GM19455 (cell line): ENCODE data around the gene FAM234B.

Experiments
- ATAC-seq: cut with Tn5 transposase; IDR thresholded peaks from one replicate; pipeline ENCODE4 v1.9.1; 2021; ENCODE audit not compliant: unreplicated experiment

FAM234B gene

DNA sequence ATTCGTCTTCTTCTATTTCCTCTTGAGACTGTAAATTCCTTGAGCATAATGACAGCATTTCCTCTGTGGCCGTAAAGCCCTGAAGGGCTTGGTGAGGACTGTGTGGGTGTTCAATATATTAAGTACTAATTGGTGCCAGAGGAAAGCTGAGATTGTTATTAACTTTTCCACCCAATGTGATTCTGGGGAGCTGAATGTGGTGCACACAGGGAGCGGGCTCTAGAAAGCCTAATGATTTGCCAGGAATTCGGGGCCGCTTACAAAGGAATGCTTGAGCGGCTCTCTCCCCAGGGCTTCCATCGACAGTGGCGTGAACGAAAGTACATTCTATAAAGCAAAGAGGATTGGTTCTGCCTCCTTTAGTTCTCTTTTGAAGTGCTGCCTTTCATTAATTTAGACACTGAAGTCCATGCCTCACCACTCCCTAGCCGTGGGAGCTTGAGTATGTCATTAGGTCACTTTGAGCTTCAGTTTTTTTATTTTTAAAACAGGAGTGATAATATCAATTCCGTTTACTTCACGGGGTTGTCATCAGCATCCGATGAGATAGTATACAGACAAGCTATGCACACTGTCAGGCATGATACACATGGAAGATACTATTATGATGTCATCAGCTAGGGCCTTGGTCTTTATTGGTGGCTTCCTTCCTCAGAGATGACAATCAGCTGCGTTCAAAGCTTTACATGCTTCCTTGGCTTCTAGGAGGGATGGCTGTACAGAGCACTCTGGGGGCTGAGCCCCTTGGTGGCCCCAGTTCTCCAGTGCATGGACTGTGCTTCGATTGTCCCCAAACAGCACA is 70.3 kb downstream of the FAM234B start:
- ATAC-seq, result no peak

DNA sequence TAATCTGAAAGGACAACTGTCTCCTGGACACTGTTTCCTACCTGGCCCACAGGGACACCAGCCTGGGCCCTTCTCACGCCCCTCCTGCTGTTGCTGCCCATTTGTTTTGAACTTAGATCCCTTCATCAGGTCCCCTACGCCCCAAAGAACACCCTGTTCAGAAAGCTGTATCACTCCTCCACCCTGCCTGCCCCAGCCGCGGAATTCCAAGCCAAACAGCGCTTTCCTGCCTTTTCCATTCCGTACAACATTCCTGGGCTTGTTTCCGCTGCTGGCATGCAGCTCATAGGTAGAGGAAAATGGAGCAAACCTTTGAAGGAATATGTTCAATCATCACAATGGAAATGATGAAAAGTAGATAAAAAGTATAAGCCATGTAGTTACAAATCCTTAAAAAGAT is 72.1 kb downstream of the FAM234B start:
- ATAC-seq, result no peak

- ATAC-seq, result no peak
These were observed 72.8 kb downstream of the FAM234B start for GRCh38 chr12:13117029-13117428.

DNA sequence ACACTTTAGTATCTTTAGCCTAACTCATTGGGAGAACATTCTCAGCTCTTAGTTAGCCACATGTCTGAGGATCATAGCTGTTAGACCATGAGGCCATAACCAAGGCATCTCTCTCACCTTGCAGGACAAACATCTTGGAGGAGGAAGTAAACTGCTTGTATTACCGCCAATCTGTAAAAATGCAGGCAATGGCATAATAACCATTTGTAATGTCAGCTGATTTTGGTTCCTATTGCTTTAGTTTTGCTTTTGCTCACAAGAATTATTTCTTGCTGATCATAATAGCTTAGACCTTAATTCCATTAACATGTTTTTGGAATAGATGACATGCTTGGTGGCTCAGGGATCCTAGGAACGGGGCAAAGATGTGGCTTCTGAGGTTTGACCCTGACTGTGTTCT is 75.6 kb downstream of the FAM234B start:
- no peak for ATAC-seq

- no peak for ATAC-seq
These were observed 76.2 kb downstream of the FAM234B start for GRCh38 chr12:13120413-13120812.

DNA sequence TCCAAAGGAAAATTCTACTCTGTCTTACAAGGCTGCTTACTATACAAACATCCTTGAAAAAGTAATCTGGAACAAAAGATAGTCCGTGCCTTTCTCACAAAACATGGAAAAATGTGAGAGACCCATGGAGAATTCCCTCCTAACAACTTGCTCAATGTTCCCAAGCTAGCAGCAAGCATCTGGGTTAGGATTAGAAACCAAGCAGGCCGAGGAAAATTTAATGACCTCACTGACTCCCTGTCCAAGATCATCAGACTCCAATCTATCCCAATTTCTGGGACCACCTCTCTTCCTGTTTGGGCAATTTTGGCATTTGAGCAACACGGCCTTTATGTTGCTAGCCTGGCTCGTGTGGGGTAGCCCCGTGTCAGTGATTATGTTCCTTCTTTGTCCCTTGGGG is 77.4 kb downstream of the FAM234B start:
- no peak for ATAC-seq

DNA sequence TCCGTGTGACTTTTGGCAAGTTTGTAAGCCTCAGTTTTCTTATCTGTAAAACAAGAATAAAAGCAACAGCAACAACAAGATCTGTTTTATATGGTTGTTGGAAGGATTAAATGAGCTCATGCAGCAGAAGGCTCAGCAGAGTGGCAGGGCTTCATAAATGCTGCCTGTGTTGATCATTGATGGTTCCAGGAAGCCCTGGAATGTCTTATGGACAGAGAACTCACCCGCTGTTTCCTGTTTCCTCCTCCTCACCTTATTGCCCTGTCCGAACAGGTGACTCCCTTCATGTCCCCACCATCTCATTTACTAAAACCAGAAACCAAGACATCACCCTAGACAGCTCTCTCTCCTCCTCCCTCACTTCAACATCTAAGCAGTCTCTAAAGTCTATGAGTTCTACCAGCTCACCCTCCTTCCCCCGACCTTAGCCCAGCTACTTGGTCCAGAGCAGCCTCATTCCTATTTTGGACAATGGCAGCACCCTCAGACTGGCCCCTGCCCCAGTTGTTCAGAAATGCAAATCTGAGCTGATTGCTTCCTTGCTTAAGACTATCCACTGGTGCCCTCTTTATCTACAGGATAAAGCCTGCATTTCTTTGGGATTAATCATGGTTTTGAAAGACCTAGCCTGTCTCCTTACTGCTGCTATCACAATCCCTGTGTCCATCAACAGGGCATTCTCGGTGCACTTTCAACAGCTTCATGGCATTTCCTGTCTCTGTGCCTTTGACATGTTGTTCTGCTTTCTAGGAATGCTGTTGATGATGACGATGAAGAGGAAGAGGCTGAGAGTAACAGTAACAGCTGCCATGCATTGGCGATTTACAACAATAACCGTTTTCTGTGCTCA is 80.7 kb downstream of the FAM234B start:
- no peak for ATAC-seq

DNA sequence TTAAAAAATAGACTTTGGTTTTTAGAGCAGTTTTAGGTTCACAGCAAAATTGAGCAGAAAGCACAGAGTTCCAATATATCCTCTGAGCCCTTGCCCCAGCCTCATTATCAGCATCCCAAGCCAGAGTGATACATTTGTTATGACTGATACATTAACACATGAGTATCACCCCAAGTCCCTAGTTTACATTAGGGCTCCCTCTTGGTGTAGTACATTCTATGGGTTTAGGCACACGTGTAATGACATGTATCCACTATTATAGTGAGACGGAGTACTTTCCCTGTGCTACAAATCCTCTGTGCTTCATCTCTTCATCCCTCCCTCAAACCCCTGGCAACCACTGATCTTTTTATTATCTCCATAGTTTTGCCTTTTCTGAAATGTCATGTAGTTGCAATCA is 81.8 kb downstream of the FAM234B start:
- no peak for ATAC-seq

GRCh38 chr12:13126494-13126893 is 82.3 kb downstream of the FAM234B start:
- ATAC-seq, result no peak

- no peak for ATAC-seq
These were observed 83.3 kb downstream of the FAM234B start for GRCh38 chr12:13127444-13127843.

DNA sequence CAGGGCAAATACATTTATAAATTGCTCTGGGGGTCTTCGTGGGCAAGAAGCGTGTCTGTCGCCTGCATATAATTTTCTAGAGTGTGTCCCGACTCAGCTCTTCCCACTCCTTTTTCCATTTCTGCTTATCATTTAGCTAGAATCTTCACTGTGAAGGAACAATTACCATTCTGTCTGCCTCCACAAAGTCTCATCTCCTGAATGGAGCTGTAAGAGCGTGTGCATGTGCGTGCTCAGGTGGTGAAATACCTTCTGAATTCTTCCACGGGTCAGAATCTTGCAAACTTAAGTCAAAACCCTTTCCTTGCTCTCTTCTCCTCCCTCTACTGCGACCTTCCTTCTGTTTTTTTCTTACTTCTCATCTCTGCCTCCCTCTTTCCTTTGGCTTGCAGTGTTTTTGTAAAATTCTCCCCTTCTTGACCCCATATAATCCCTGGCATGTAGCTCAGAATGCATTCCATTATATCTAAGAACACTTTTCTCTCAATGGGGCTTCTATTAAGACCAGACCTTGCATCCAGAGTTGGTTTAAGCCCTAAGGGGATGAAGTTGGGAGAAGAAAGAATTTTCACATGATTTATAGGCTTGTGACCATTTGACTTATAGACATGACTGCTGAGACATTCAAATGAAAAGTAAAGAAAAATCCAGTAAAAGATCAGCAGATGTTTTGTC is 84.2 kb downstream of the FAM234B start:
- ATAC-seq, result no peak

- ATAC-seq, result no peak
These were observed 86.8 kb downstream of the FAM234B start for GRCh38 chr12:13130981-13131380.
